GM21526 (cell line): ENCODE results near the gene LRRC74B.

Experiments
- ATAC-seq: cut with Tn5 transposase; IDR thresholded peaks from one replicate; pipeline ENCODE4 v1.9.1; 2021; ENCODE audit warnings: moderate library complexity; ENCODE audit not compliant: unreplicated experiment, low FRiP score

Gene LRRC74B

DNA sequence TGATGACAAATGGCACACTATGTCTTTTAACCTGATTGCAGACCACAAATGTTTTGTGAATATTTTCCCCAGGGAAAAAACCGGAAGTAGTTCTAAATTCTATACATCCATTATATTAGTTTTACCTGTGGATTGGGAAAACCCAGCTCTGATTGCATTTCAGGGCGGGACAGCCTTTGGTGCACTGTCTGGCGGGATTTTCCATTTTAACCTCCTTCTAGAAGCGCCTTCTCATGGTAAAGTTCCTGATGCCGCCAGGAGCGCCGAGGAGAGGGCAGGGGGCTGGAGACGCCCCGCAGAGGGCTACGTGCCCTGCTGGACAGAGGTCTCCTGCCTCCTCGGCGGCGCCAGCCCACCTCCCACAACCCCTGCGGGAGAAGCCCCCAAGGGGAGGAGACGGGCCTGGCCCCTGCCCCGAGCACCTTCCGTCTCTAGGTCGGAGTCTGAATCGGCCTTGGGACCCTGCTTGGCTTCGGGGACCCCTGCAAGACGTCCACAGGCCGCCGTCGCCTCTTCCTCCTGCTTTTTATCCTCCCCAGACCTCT, 32.0 kb upstream of the LRRC74B start:
- ATAC-seq = no peak

GRCh38 chr22:21014202-21014725, 31.5 kb upstream of the LRRC74B start:
- ATAC-seq = peak; percentile 79

GRCh38 chr22:21014726-21015465, 30.9 kb upstream of the LRRC74B start, which contains the start of gene P2RX6:
TSS of gene P2RX6 (plus strand) at chr22:21015165. CDS start at chr22:21015175, 10 bp downstream.
- no peak for ATAC-seq

DNA sequence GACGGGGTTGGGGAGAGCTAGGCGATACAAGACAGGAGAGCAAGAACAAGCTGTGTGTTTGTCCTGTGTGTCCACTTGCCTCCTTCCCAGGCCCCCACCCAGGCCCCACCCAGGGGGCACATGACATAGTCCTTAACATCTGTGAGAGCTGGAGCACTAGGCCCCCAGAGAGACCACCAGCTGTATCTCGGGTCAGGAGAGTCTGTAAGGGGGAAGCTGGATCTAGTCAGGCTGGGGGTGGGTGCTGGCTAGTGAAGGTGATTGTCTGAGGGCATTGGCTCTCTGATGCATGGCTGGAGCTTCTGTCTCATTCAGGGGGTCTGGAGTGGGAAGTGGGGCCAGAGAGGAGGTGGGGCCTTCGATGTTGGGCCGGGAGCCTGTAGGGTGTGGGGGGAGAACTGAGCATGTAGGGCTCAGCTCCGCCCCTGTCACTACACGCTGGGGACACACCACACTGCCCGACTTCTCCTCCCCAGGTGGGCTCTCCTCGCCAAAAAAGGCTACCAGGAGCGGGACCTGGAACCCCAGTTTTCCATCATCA, 30.2 kb upstream of the LRRC74B start:
- no peak for ATAC-seq

DNA sequence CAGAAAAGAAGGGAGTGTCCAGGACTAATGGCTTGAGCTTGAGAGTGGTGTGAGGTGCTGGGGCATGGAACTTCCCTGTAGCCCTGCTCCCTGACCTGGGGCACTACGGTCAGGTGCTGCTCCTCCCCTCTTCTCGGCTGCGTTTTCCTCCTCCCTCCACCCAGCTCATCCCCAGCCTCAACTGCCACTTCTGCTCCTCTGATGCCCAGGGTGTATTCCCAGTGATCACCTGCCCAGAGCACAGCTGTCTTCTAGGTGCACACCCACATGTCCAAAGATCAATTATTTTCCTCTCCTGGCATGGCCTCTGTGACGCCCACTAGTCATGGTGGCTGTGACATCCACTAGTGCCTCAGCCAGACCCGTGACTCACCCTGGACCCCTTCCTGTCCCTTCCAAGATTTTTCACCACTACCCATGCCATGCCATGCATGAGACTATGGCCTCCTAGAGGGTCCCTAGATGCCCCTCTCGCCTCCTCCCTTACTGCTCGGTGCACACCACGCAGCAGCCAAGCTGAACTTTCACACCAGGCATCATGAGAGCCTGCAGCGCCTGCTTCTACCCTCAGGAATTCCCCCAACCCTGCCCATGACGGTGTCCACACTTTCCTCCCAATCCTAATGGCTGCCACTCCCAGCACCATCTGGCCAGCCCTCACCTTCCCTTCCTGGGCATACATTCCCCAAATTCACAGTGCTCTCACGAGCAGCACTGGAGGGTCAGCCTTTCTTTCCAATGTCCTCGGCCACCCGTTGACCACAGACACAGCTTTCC, 28.9 kb upstream of the LRRC74B start:
- no peak for ATAC-seq

DNA sequence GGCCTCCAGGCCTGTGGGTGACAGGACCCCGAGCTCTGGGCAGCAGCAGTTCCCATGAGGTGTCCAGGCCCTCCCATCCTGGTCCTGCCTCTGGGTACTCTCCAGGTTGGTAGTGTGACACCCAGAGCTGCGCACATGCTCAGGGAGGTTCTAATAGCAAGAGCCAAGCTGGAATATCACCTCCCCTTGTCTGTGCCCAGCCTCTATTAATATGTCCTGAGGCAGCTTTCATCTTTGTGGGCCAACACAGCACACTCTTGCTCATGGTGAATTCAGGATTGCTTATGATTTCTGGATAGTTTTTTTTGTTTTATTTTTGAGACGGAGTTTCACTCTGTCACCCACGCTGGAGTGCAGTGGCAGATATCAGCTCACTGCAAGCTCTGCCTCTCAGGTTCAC, 27.4 kb upstream of the LRRC74B start:
- no peak for ATAC-seq

- ATAC-seq = no peak
Measured at GRCh38 chr22:21020802-21021429, 24.8 kb upstream of the LRRC74B start.

DNA sequence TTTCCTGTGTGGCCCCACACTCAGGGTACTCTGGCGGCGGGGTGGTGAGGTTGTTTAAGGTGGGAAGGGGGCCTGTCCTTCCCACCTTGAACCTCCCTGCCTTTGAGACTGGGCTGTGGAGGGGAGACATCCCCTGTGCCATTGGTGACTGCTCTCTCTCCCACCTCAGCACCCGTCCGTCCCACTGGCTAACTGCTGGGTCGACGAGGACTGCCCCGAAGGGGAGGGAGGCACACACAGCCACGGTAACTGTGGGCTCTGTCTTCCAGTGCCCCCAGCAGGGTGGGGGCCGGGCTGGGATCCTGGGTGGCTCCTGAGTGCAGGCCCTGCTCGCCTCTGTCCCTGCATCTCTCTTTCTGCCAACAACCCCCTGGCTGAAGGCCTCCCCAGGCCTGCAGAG, 23.2 kb upstream of the LRRC74B start:
- no peak for ATAC-seq

- ATAC-seq = no peak
Measured at GRCh38 chr22:21022955-21023614, 22.7 kb upstream of the LRRC74B start.

DNA sequence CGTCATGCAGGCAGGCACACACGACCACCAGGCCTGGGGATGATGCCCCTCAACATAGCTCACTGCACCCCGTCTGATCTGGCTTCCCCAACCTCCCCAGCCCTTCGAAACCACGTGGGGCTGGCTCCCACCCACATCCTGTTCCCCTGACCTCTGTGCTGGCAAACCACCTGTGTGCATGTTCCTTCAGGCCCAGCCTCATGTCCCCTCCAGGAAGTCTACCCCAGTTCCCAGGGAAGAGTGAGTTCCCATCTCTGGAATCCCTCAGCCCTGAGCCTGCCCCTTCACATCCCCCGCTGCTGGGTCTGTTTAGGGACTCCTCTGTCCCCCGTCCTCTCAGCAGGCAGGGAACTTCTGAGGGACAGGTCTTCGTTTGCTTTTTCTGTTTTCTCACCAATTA, 20.5 kb upstream of the LRRC74B start:
- no peak for ATAC-seq

DNA sequence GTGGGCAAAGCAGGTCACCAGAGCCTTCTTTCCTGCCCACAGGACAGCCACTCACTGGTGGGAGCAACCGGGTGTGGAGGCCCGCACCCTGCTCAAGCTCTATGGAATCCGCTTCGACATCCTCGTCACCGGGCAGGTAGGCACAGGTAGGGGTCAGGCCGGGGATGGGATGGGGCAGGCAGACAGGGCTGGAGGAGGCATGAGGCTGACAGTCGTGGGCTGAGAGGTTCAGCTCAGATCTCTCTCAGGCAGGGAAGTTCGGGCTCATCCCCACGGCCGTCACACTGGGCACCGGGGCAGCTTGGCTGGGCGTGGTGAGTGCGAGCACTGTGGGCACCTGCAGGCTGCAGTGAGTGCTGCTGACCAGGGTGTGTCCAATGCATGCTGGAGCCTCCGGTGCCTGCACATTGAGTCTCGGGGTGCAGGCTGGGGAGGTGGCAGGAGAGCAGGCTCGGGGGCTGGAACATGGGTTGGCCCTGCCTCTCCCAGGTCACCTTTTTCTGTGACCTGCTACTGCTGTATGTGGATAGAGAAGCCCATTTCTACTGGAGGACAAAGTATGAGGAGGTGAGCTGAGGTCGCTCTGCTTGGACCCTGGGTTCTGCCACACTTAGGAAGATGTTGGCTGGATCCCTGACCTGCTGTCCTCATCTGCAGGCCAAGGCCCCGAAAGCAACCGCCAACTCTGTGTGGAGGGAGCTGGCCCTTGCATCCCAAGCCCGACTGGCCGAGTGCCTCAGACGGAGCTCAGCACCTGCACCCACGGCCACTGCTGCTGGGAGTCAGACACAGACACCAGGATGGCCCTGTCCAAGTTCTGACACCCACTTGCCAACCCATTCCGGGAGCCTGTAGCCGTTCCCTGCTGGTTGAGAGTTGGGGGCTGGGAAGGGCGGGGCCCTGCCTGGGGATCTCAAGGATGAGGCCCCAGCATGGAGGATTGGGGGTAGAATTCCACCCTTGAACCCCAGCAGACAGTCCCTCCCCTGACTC, 19.7 kb upstream of the LRRC74B start:
- ATAC-seq = no peak

GRCh38 chr22:21026783-21027692, 18.7 kb upstream of the LRRC74B start:
- no peak for ATAC-seq

- no peak for ATAC-seq
Measured at GRCh38 chr22:21028277-21029251, 17.2 kb upstream of the LRRC74B start.

DNA sequence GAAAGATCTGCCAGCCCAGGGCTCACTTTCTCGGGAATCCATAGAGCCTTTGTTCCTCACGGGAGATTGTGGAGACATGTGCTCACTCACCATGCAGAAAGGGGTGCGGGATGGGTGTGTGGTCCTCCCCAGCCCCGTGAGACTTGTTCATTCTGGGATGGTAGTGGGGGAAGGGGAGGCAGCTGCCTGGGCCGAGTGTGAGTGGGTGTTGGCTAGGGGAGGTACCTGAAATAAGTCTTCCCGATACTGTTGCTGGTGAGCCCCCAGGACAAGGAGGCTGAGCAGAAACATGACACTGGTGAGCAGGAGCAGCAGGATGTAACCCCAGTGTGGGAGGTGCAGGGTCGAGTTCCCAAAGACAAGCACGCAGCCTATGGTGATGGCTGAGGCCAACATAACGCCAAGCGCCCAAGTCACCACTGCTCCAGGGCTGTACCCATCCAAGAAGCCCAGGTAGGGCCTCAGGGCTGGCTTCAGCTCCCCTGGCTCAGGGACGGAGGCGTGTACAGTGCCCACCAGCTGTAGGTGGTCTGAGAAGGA, 16.2 kb upstream of the LRRC74B start:
- ATAC-seq = no peak

- ATAC-seq = no peak
Measured at GRCh38 chr22:21030032-21030431, 15.7 kb upstream of the LRRC74B start.
